SK-N-SH (cell line): Measurements from ENCODE around the gene CALN1.

Experiments
- CTCF ChIP-seq: fragments of 200-600 bp; sonication (generic); IDR thresholded peaks from 2 replicates; pipeline ENCODE4 v1.6.1; 2017; ENCODE audit warnings: antibody characterized with exemption, mild to moderate bottlenecking, moderate library complexity
- FOXJ3 ChIP-seq: sonication (generic); formaldehyde crosslinking; IDR thresholded peaks from 2 replicates; pipeline ENCODE4 v1.5.1; 2020; ENCODE audit warnings: mild to moderate bottlenecking, missing genetic modification reagents
- FOXM1 ChIP-seq: IDR thresholded peaks from 2 replicates; pipeline ENCODE4 v1.4.0; 2012; ENCODE audit warnings: low read depth, mild to moderate bottlenecking
- JUND ChIP-seq: IDR thresholded peaks from 2 replicates; pipeline ENCODE4 v1.4.0; 2012
- MAX ChIP-seq: IDR thresholded peaks from 2 replicates; pipeline ENCODE4 v1.4.0; 2012; ENCODE audit warnings: low read depth
- NFIC ChIP-seq: IDR thresholded peaks from 2 replicates; pipeline ENCODE4 v1.4.0; 2012; ENCODE audit warnings: borderline replicate concordance
- POLR2AphosphoS5 ChIP-seq: IDR thresholded peaks from 2 replicates; pipeline ENCODE4 v1.6.1; 2012; ENCODE audit warnings: low read depth, low read length
- RCOR1 ChIP-seq: fragments of 150-350 bp; IDR thresholded peaks from 2 replicates; pipeline ENCODE4 v1.6.1; 2017; ENCODE audit warnings: antibody characterized with exemption, low read length
- RFX5 ChIP-seq: IDR thresholded peaks from 2 replicates; pipeline ENCODE4 v1.6.1; 2012; ENCODE audit warnings: mild to moderate bottlenecking, improper control_type of control experiment, low read length
- SIN3A ChIP-seq: IDR thresholded peaks from 2 replicates; pipeline ENCODE4 v1.6.1; 2012; ENCODE audit warnings: low read depth, mild to moderate bottlenecking, low read length, moderate library complexity, borderline replicate concordance
- SMC3 ChIP-seq: IDR thresholded peaks from 2 replicates; pipeline ENCODE4 v1.6.1; 2012; ENCODE audit warnings: low read depth, low read length, improper control_type of control experiment
- USF2 ChIP-seq: fragments of 150-350 bp; IDR thresholded peaks from 2 replicates; pipeline ENCODE4 v1.6.1; 2017; ENCODE audit warnings: antibody characterized with exemption, low read length, low read depth, borderline replicate concordance
- YY1 ChIP-seq: IDR thresholded peaks from 2 replicates; pipeline ENCODE4 v1.4.0; 2012; ENCODE audit warnings: low read depth, mild to moderate bottlenecking

- no peak for TF ChIP-seq JUND
- no peak for TF ChIP-seq CTCF
- no peak for TF ChIP-seq MAX
- TF ChIP-seq NFIC = no peak
- no peak for TF ChIP-seq SIN3A
- no peak for TF ChIP-seq RFX5
- no peak for TF ChIP-seq FOXM1
- TF ChIP-seq POLR2AphosphoS5 = no peak
- no peak for TF ChIP-seq USF2
- TF ChIP-seq FOXJ3 = no peak
- TF ChIP-seq SMC3 = no peak
- TF ChIP-seq RCOR1 = no peak
- TF ChIP-seq YY1 = no peak
Measured at GRCh38 chr7:72345208-72345727, 66.9 kb downstream of the CALN1 start.
